DND-41 (cell line): ENCODE results near the gene SWAP70.
A peak's percentile ranks its signal among the peaks of the same experiment; 100 is the strongest.

ENCODE experiments used
- ATAC-seq: fragments of 200-7000 bp; cut with Tn5 transposase; 3 replicates; pipeline ENCODE4 v1.9.1; 2021; ENCODE audit warnings: low read depth; ENCODE audit not compliant: insufficient read depth
- DNase-seq: peaks from one replicate; pipeline ENCODE4 v3.0.0-alpha.2; 2020
- H2AFZ ChIP-seq: 2 replicates; pipeline ENCODE4 v1.6.0; 2012; ENCODE audit warnings: low read depth, low read length
- H3K27ac ChIP-seq: 2 replicates; pipeline ENCODE4 v1.5.1; 2012; ENCODE audit warnings: low read length, inconsistent platforms
- H3K27me3 ChIP-seq: fragments of 200-600 bp; sonication (generic); 2 replicates; pipeline ENCODE4 v1.6.0; 2012; ENCODE audit warnings: low read length, mild to moderate bottlenecking, inconsistent platforms; ENCODE audit not compliant: insufficient read depth, poor library complexity
- H3K36me3 ChIP-seq: 2 replicates; pipeline ENCODE4 v1.5.1; 2012; ENCODE audit warnings: low read length, inconsistent platforms; ENCODE audit not compliant: insufficient read depth
- H3K4me1 ChIP-seq: 2 replicates; pipeline ENCODE4 v1.5.1; 2012; ENCODE audit warnings: mild to moderate bottlenecking, low read length; ENCODE audit not compliant: insufficient read depth
- H3K4me2 ChIP-seq: 2 replicates; pipeline ENCODE4 v1.6.0; 2012; ENCODE audit warnings: mild to moderate bottlenecking, moderate library complexity, low read length, inconsistent platforms; ENCODE audit not compliant: insufficient read depth
- H3K4me3 ChIP-seq, 2 experiments: fragments of 200-600 bp in 1 of 2; shearing (Covaris generic) in 1 of 2; 2 replicates each; pipeline ENCODE4 v1.5.1; 2012 to 2016; ENCODE audit warnings: inconsistent platforms in 2 of 2, low read length in 2 of 2, mild to moderate bottlenecking in 2 of 2, low read depth in 1 of 2, moderate library complexity in 1 of 2
- H3K79me2 ChIP-seq: 2 replicates; pipeline ENCODE4 v1.6.0; 2012; ENCODE audit warnings: low read length, inconsistent platforms; ENCODE audit not compliant: insufficient read depth
- H3K9ac ChIP-seq: 2 replicates; pipeline ENCODE4 v1.6.0; 2012; ENCODE audit warnings: low read depth, mild to moderate bottlenecking, inconsistent platforms, low read length, moderate library complexity
- H3K9me3 ChIP-seq: 2 replicates; pipeline ENCODE4 v1.5.1; 2012; ENCODE audit warnings: low read length, moderate library complexity, mild to moderate bottlenecking, inconsistent platforms; ENCODE audit not compliant: insufficient read depth, severe bottlenecking
- H4K20me1 ChIP-seq: 2 replicates; pipeline ENCODE4 v1.6.0; 2012; ENCODE audit warnings: low read length; ENCODE audit not compliant: insufficient read depth
- EZH2 ChIP-seq: IDR thresholded peaks from 3 replicates; pipeline ENCODE4 v1.6.1; 2012; ENCODE audit warnings: borderline replicate concordance, low read depth, mild to moderate bottlenecking, moderate library complexity, low read length, inconsistent platforms; ENCODE audit not compliant: severe bottlenecking
- TF ChIP-seq, protein P1 (sequence below): IDR thresholded peaks from 2 replicates; pipeline ENCODE4 v1.5.1; 2012; ENCODE audit warnings: borderline replicate concordance, low read length, moderate library complexity, mild to moderate bottlenecking; ENCODE audit not compliant: poor library complexity, severe bottlenecking; ENCODE audit errors: extremely low read depth

The SWAP70 gene

DNA sequence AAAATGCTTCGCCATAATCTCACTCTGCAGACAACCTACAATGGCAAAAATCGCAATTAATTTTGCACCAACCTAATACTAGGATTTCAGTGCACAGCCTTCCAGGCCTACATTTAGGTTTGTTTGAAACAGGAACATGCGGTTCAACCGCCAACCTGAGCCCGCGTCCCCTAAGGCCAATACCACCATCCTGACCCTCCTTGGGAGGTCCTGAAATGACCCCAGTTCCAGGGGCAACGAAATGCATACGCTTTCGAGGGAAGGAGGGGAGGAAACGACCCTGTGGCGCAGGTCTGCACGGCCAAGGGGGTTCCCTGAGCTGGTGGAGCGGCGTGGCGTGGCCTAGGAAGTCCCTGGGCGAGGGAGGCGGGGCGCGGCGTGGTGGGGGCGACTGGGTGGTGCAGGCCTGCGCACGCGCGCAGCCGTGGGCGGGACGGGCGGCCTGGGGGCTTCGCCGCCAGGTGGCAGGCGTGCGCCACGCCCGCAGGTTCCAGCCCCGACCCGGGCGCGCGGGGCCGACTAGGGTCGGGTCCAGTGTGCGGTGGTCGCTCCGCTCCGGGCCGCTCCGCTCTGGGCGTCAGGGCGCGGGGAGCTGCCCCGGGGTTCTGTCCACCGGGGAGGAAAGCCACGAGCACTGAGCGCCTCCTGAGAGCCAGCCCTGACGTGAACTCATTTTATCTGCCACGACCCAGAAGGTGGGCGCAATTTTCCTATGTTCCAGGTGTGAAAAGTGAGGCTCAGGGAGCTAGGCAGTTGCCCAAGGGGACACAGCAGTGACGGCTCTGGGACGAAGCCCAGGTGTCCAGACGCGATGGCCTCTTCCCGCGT is 94.1 kb downstream of the SWAP70 start:
- ATAC-seq = peak; percentile 75
- H4K20me1 ChIP-seq = no peaks in the 10 kb centered on the region
- no peaks in the 10 kb centered on the region for H3K27me3 ChIP-seq
- H3K79me2 ChIP-seq = no peaks in the 10 kb centered on the region
- DNase-seq = peak; percentile 87
- H3K9ac ChIP-seq = peak overlapping the region; percentile 63
- no peaks in the 10 kb centered on the region for H3K9me3 ChIP-seq
- TF ChIP-seq, protein P1, sequence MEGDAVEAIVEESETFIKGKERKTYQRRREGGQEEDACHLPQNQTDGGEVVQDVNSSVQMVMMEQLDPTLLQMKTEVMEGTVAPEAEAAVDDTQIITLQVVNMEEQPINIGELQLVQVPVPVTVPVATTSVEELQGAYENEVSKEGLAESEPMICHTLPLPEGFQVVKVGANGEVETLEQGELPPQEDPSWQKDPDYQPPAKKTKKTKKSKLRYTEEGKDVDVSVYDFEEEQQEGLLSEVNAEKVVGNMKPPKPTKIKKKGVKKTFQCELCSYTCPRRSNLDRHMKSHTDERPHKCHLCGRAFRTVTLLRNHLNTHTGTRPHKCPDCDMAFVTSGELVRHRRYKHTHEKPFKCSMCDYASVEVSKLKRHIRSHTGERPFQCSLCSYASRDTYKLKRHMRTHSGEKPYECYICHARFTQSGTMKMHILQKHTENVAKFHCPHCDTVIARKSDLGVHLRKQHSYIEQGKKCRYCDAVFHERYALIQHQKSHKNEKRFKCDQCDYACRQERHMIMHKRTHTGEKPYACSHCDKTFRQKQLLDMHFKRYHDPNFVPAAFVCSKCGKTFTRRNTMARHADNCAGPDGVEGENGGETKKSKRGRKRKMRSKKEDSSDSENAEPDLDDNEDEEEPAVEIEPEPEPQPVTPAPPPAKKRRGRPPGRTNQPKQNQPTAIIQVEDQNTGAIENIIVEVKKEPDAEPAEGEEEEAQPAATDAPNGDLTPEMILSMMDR = peak; percentile 87
- no peak for TF ChIP-seq EZH2
- H3K4me2 ChIP-seq = peak overlapping the region; percentile 64
- peak overlapping the region; percentile 60 for H3K27ac ChIP-seq
- H3K36me3 ChIP-seq = no peaks in the 10 kb centered on the region
- peaks cover 32% of the 10 kb centered on the region for H3K4me1 ChIP-seq
- H2AFZ ChIP-seq = peak overlapping the region; percentile 77
- peak overlapping the region; percentile 11 to 68; a peak in 3 of 4 replicates for H3K4me3 ChIP-seq

DNA sequence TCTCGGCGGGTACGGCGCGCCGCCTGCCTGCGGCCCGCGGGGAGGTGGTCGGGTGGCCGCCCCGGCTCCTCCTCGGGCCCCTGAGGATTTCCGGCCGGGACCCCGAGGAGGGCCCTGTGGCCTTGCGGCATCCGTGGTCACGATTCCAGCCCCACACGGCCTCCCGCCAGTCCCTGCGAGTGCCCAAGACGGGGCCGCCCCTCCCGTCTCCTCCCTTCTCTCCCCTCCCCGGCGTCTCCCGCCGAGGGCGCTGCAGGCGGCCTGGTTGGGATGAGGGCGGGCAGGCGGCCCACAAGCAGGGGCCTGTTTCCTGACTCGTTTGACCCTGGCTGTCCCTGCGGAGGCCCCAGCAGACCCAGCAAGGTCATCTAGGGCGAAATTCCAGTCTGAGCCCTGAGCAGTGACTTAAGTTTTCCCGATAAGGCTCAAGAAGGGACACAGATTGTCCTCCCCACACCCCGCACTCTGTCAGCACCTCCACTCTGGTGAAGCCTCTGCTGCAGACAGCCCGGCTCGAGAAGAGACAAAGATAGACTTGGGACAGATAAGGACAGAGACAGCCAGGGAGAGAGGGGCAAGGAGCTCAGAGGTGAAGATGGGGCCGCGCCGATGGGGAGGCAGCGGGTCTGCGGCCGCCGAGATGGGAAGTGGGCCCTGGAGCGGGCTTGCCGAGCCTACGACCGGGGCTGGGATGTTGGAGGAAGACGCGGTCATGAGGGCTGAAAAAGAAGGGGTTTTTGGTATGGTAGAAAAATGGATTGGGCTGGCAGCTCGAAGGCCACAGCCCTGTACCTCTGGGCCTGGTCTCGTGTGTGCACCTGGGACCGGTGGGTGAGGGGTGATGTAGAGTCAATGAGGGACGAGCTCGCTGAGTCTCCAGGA is 95.0 kb downstream of the SWAP70 start:
- Histone ChIP-seq H3K9me3 (no peaks in the 10 kb centered on the region), H3K36me3 (no peaks in the 10 kb centered on the region), H3K4me1 (peaks cover 32% of the 10 kb centered on the region), H3K27ac (peak overlapping the region; percentile 60), H3K9ac (peak overlapping the region; percentile 63), H3K4me2 (peak overlapping the region; percentile 64), H4K20me1 (no peaks in the 10 kb centered on the region), H3K4me3 (peak overlapping the region; percentile 11 to 68; a peak in 3 of 4 replicates), H3K79me2 (no peaks in the 10 kb centered on the region), H2AFZ (peak overlapping the region; percentile 77), H3K27me3 (no peaks in the 10 kb centered on the region)
- DNase-seq (peak; percentile 39), ATAC-seq (peak; percentile 20; the same call in 2 of the 3 replicates)
- TF ChIP-seq, protein P1 = no peak
- no peak for TF ChIP-seq EZH2

DNA sequence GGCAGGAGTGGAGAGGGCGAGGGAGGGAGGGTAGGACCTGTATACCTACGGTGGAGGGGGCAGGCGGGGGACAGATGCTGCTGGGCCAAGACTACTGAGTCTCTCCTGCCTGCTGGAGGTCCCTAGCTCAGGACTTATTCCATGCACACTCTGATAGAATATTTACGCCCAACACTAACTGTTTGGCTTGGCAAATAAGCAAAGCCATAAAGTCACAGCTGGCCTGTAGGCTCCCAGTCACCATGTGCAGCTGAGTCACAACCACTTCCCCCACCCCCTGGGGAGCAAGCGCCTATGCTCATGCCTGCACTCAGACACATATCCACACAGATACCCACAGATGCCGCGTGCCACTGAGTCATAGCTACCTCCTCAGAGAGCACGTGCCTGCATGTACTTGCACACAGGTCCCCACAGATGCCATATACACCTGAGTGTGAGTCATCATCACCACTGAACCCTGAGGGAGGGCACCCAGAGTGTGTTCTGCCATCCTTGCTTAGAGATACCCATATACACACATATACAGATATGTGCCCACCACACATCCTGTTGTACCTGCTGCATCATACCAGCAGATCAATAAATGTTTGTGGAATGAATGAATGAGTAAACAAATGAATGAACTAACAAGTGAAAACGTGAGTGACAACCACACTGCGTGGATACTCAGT is 95.8 kb downstream of the SWAP70 start:
- Histone ChIP-seq H3K79me2 (no peaks in the 10 kb centered on the region), H3K4me3 (peak overlapping the region in 1 of 2 experiments; percentile 68; a peak in 1 of 4 replicates), H3K4me1 (peaks cover 32% of the 10 kb centered on the region), H3K36me3 (no peaks in the 10 kb centered on the region), H3K27me3 (no peaks in the 10 kb centered on the region), H3K9ac (peak overlapping the region; percentile 63; the same call in 1 of the 2 replicates), H2AFZ (no peak overlapping the region), H3K4me2 (peak overlapping the region; percentile 64), H3K9me3 (no peaks in the 10 kb centered on the region), H4K20me1 (no peaks in the 10 kb centered on the region), H3K27ac (peak overlapping the region; percentile 60)
- ATAC-seq (peak; percentile 85), DNase-seq (peak; percentile 87)
- TF ChIP-seq EZH2 = no peak
- TF ChIP-seq, protein P1 = no peak
